Thyroid gland (tissue), 4 donors: ENCODE results near the gene PPP2R2B. TPM values are rescaled to one million over a fixed set of nuclear protein-coding genes. Genes with fewer than 3 reads are reported as not detected.
A peak's percentile ranks its signal among the peaks of the same experiment; 100 is the strongest.

ENCODE experiments used
- DNase-seq, 2 donors: peaks; one replicate each; pipeline ENCODE4 v3.0.0-alpha.2; 2019
- H3K27ac ChIP-seq, 3 donors: fragments of 200-600 bp; sonication (generic); 1 replicate in 2 of 3; 2 replicates in 1 of 3; pipeline ENCODE4 v1.5.1; 2016 to 2019; ENCODE audit warnings: mild to moderate bottlenecking in 1 of 3, moderate library complexity in 1 of 3
- H3K27me3 ChIP-seq: fragments of 200-600 bp; sonication (generic); one replicate; pipeline ENCODE4 v1.5.1; 2019
- H3K36me3 ChIP-seq, 2 donors: fragments of 200-600 bp; sonication (generic); one replicate each; pipeline ENCODE4 v1.5.1; 2016 to 2019
- H3K4me1 ChIP-seq, 2 donors: fragments of 200-600 bp; sonication (generic); one replicate each; pipeline ENCODE4 v1.5.1; 2017 to 2019
- H3K4me3 ChIP-seq, 3 donors: fragments of 200-600 bp; sonication (generic); replicated peaks in 1 of 3; 1 replicate in 2 of 3; 2 replicates in 1 of 3; pipeline ENCODE4 v1.5.1; 2016; ENCODE audit warnings: mild to moderate bottlenecking in 1 of 3
- H3K9me3 ChIP-seq: fragments of 200-600 bp; sonication (generic); one replicate; pipeline ENCODE4 v1.5.1; 2017
- POLR2A ChIP-seq, 2 donors: fragments of 450-650 bp; IDR thresholded peaks; one replicate each; pipeline ENCODE4 v1.6.1; 2017; ENCODE audit warnings: antibody characterized with exemption in 2 of 2, mild to moderate bottlenecking in 2 of 2, moderate library complexity in 1 of 2
- WGBS, 2 donors: methylation state at CpG; one replicate each; pipeline ENCODE4 v1.1.5; 2017; 5-methylcytosine and 5-hydroxymethylcytosine counted together
- intact Hi-C: fragments of 100-400 bp; cut with DNase I; formaldehyde crosslinking; loops from one replicate; pipeline ENCODE4 v1.15.1; 2023
- total RNA-seq, 4 donors: library from RNA; depleted of rRNA; stranded (reverse); fragments of >200 nt; gene quantifications; one replicate each; pipeline ENCODE4 v1.2.3, GENCODE V29; 2016
- TF ChIP-seq, protein P1 (sequence below), 6 experiments: fragments of 200-600 bp in 3 of 6; fragments of 450-650 bp in 3 of 6; sonication (generic) in 3 of 6; IDR thresholded peaks; one replicate each; pipeline ENCODE4 v1.5.1; 2016 to 2019; ENCODE audit warnings: antibody characterized with exemption in 6 of 6, mild to moderate bottlenecking in 2 of 6, inconsistent platforms in 1 of 6, moderate library complexity in 1 of 6

The PPP2R2B gene
- total RNA-seq, 4 donors from 2014 or later, result 1.1 to 5.0 (median 2.9) TPM

GRCh38 chr5:146656703-146657102 is 221.9 kb downstream of the PPP2R2B start:
- no peaks in the 10 kb centered on the region for H3K9me3 ChIP-seq
- intact Hi-C loops, result loop anchor here (10.0 kb wide), 1 partner anchor 308 kb away; no protein-coding TSS in a partner anchor
- WGBS, 2 donors, result 86 to 90% methylated on average over 7 of the region's 7 CpGs

GRCh38 chr5:146653560-146653959 is 225.0 kb downstream of the PPP2R2B start:
- 75 to 84% methylated on average over 7 of the region's 7 CpGs for WGBS, 2 donors
- intact Hi-C loops, result loop anchor here (10.0 kb wide), 1 partner anchor 311 kb away; no protein-coding TSS in a partner anchor
- TF ChIP-seq, protein P1, sequence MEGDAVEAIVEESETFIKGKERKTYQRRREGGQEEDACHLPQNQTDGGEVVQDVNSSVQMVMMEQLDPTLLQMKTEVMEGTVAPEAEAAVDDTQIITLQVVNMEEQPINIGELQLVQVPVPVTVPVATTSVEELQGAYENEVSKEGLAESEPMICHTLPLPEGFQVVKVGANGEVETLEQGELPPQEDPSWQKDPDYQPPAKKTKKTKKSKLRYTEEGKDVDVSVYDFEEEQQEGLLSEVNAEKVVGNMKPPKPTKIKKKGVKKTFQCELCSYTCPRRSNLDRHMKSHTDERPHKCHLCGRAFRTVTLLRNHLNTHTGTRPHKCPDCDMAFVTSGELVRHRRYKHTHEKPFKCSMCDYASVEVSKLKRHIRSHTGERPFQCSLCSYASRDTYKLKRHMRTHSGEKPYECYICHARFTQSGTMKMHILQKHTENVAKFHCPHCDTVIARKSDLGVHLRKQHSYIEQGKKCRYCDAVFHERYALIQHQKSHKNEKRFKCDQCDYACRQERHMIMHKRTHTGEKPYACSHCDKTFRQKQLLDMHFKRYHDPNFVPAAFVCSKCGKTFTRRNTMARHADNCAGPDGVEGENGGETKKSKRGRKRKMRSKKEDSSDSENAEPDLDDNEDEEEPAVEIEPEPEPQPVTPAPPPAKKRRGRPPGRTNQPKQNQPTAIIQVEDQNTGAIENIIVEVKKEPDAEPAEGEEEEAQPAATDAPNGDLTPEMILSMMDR (IDR thresholded peaks at IDR 0.05), result no peak
- no peak for TF ChIP-seq POLR2A (IDR thresholded peaks at IDR 0.05)

More at GRCh38 chr5:146656703-146657102, 221.9 kb downstream of the PPP2R2B start:
- TF ChIP-seq, protein P1 (IDR thresholded peaks at IDR 0.05), result no peak
- TF ChIP-seq POLR2A (IDR thresholded peaks at IDR 0.05), result no peak
- H3K4me3 ChIP-seq, result no peak overlapping the region
- H3K36me3 ChIP-seq, result no peaks in the 10 kb centered on the region
- no peak overlapping the region for H3K27ac ChIP-seq
- H3K27me3 ChIP-seq, result no peaks in the 10 kb centered on the region
- H3K4me1 ChIP-seq, result no peaks in the 10 kb centered on the region
- no peak for DNase-seq

GRCh38 chr5:146652547-146652946 is 226.0 kb downstream of the PPP2R2B start:
- Histone ChIP-seq H3K36me3 (no peaks in the 10 kb centered on the region), H3K9me3 (no peaks in the 10 kb centered on the region), H3K4me1 (peaks cover 0 to 7% of the 10 kb centered on the region in 2 donors), H3K27me3 (no peaks in the 10 kb centered on the region), H3K27ac (no peak overlapping the region), H3K4me3 (no peak overlapping the region)
- TF ChIP-seq POLR2A (IDR thresholded peaks at IDR 0.05), result no peak
- TF ChIP-seq, protein P1 (IDR thresholded peaks at IDR 0.05), result no peak
- 96 to 98% methylated on average over 1 of the region's 1 CpG for WGBS, 2 donors
- no peak for DNase-seq
- intact Hi-C loops, result loop anchor here (10.0 kb wide), 1 partner anchor 312 kb away; no protein-coding TSS in a partner anchor

More at GRCh38 chr5:146653560-146653959, 225.0 kb downstream of the PPP2R2B start:
- Histone ChIP-seq H3K4me3 (no peak overlapping the region), H3K4me1 (no peaks in the 10 kb centered on the region), H3K36me3 (no peaks in the 10 kb centered on the region), H3K27ac (no peak overlapping the region), H3K27me3 (no peaks in the 10 kb centered on the region), H3K9me3 (no peaks in the 10 kb centered on the region)
- no peak for DNase-seq

DNA sequence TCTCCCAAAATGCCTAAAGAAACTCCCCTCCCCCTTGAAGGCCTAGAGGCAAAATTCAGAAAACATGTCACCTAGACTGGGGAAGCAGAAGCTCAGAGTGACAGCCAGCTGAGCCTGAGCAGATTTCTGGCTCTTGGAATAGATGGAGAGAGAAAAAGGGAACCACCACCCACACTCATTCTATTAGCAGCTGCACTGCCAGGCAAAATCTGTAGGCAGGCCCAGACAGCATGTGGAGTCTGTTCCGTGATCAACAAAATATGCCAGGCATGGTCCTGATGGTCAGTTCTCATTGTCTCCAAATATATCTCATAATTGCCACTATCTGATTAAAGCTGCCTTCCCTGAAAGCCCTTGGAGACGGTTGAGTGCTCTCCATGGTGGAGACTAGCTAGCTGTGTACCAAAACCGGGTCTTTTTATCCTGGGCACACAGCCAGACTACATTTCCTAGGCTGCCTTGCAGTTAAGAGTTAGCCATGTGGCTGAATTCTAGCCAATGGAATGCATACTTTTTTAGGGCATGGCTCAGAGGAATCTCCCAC is 230.8 kb downstream of the PPP2R2B start:
- H3K4me1 ChIP-seq, result peaks cover 0 to 10% of the 10 kb centered on the region in 2 donors
- intact Hi-C loops, result no loop called here
- H3K27me3 ChIP-seq, result no peaks in the 10 kb centered on the region
- H3K9me3 ChIP-seq, result no peaks in the 10 kb centered on the region
- no peak overlapping the region for H3K4me3 ChIP-seq
- no peaks in the 10 kb centered on the region for H3K36me3 ChIP-seq
- 7 to 29% methylated on average over 3 of the region's 3 CpGs for WGBS, 2 donors
- TF ChIP-seq, protein P1 (IDR thresholded peaks at IDR 0.05), result no peak
- TF ChIP-seq POLR2A (IDR thresholded peaks at IDR 0.05), result no peak
- H3K27ac ChIP-seq, result no peak overlapping the region
- DNase-seq, result peak; percentile 71 to 80

- H3K4me1 ChIP-seq, result peaks cover 0 to 10% of the 10 kb centered on the region in 2 donors
- H3K4me3 ChIP-seq, result no peak overlapping the region
- 89 to 91% methylated on average over 1 of the region's 1 CpG for WGBS, 2 donors
- H3K27ac ChIP-seq, result no peak overlapping the region
- no peaks in the 10 kb centered on the region for H3K27me3 ChIP-seq
- no peak for DNase-seq
- no peaks in the 10 kb centered on the region for H3K9me3 ChIP-seq
- no peaks in the 10 kb centered on the region for H3K36me3 ChIP-seq
- no peak for TF ChIP-seq POLR2A (IDR thresholded peaks at IDR 0.05)
- TF ChIP-seq, protein P1 (IDR thresholded peaks at IDR 0.05), result no peak
- intact Hi-C loops, result no loop called here
These were observed 232.1 kb downstream of the PPP2R2B start for GRCh38 chr5:146646441-146646840.
